Activated naive CD4-positive, alpha-beta T cell treated with anti-CD3 and anti-CD28 coated beads for 36 hours (primary cell): ENCODE measurements around the gene COL24A1. TPM values are rescaled to one million over a fixed set of nuclear protein-coding genes. Genes with fewer than 3 reads are reported as not detected.
"Not testable (repeated sequence)": the region's sequence is repeated elsewhere in the genome, so short reads cannot be mapped to it uniquely, and the experiment has no call there.

Source experiments
- CTCF ChIA-PET: fragments of 350-600 bp; sonication (Branson Sonifier 250); formaldehyde crosslinking; loops from one replicate; lab custom pipeline; 2021; ENCODE audit warnings: antibody characterized with exemption; lab: Charles Lee
- DNase-seq: peaks from one replicate; pipeline ENCODE4 v3.0.0-alpha.2; 2020
- H3K27ac Mint-ChIP-seq: one replicate; pipeline ENCODE4 v1.8.0; 2021; ENCODE audit warnings: mild to moderate bottlenecking, mixed read lengths
- H3K27me3 Mint-ChIP-seq: one replicate; pipeline ENCODE4 v1.8.0; 2021; ENCODE audit warnings: low read depth, mixed read lengths
- H3K36me3 Mint-ChIP-seq: one replicate; pipeline ENCODE4 v1.8.0; 2021; ENCODE audit warnings: low read depth, mixed read lengths
- H3K4me1 Mint-ChIP-seq: one replicate; pipeline ENCODE4 v1.8.0; 2021; ENCODE audit warnings: low read depth, mixed read lengths
- H3K4me3 Mint-ChIP-seq: one replicate; pipeline ENCODE4 v1.8.0; 2021; ENCODE audit warnings: mild to moderate bottlenecking, moderate library complexity, mixed read lengths
- H3K9me3 Mint-ChIP-seq: one replicate; pipeline ENCODE4 v1.8.0; 2021; ENCODE audit warnings: mixed read lengths
- intact Hi-C: fragments of 100-400 bp; cut with micrococcal nuclease; formaldehyde crosslinking; loops from one replicate; pipeline ENCODE4 v1.15.1; 2023
- total RNA-seq, 2 experiments: library from RNA; stranded (reverse); gene quantifications; one replicate each; pipeline ENCODE4 v1.2.3, GENCODE V29; 2021

Gene COL24A1
- total RNA-seq, 2 experiments from 2014 or later: not detected

GRCh38 chr1:86104606-86105532 is 51.7 kb downstream of the COL24A1 start:
- intact Hi-C loops: no loop called here
- no peaks in the 10 kb centered on the region for H3K9me3 Mint-ChIP-seq

DNA sequence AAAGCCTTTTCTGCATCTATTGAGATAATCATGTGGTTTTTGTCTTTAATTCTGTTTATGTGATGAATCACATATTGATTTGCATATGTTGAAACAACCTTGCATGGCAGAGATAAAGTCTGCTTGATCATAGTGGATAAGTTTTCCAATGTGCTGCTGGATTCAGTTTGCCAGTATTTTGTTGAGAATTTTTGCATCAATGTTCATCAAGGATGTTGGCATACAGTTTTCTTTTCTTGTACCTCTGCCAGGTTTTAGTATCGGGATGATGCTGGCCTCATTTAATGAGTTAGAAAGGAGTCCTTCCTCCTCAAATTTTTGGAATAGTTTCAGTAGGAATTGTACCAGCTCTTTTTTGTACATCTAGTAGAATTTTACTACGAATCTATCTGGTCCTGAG is 55.0 kb downstream of the COL24A1 start:
- CTCF ChIA-PET: no interaction called here
- no peaks in the 10 kb centered on the region for H3K9me3 Mint-ChIP-seq
- intact Hi-C loops: no loop called here
- no peak for DNase-seq
- no peaks in the 10 kb centered on the region for H3K36me3 Mint-ChIP-seq
- H3K4me3 Mint-ChIP-seq: no peak overlapping the region
- H3K27ac Mint-ChIP-seq: no peak overlapping the region
- H3K27me3 Mint-ChIP-seq: peaks cover 2% of the 10 kb centered on the region
- no peaks in the 10 kb centered on the region for H3K4me1 Mint-ChIP-seq

More at GRCh38 chr1:86104606-86105532, 51.7 kb downstream of the COL24A1 start:
- H3K27ac Mint-ChIP-seq: no peak overlapping the region
- CTCF ChIA-PET: no interaction called here
- no peaks in the 10 kb centered on the region for H3K4me1 Mint-ChIP-seq
- H3K27me3 Mint-ChIP-seq: peaks cover 2% of the 10 kb centered on the region
- no peaks in the 10 kb centered on the region for H3K36me3 Mint-ChIP-seq
- no peak for DNase-seq
- no peak overlapping the region for H3K4me3 Mint-ChIP-seq

- Mint-ChIP-seq H3K4me3 (no peak overlapping the region), H3K27me3 (no peaks in the 10 kb centered on the region), H3K36me3 (no peaks in the 10 kb centered on the region), H3K27ac (no peak overlapping the region), H3K9me3 (no peaks in the 10 kb centered on the region), H3K4me1 (no peaks in the 10 kb centered on the region)
- intact Hi-C loops: no loop called here
- CTCF ChIA-PET: no interaction called here
- no peak for DNase-seq
Observed at GRCh38 chr1:86100401-86100800, 56.2 kb downstream of the COL24A1 start.

- Mint-ChIP-seq H3K4me3 (no peak overlapping the region), H3K4me1 (no peaks in the 10 kb centered on the region), H3K27ac (no peak overlapping the region), H3K27me3 (no peaks in the 10 kb centered on the region), H3K36me3 (no peaks in the 10 kb centered on the region), H3K9me3 (no peaks in the 10 kb centered on the region)
- CTCF ChIA-PET: no interaction called here
- no peak for DNase-seq
- intact Hi-C loops: no loop called here
Observed at GRCh38 chr1:86089765-86090164, 66.8 kb downstream of the COL24A1 start.

DNA sequence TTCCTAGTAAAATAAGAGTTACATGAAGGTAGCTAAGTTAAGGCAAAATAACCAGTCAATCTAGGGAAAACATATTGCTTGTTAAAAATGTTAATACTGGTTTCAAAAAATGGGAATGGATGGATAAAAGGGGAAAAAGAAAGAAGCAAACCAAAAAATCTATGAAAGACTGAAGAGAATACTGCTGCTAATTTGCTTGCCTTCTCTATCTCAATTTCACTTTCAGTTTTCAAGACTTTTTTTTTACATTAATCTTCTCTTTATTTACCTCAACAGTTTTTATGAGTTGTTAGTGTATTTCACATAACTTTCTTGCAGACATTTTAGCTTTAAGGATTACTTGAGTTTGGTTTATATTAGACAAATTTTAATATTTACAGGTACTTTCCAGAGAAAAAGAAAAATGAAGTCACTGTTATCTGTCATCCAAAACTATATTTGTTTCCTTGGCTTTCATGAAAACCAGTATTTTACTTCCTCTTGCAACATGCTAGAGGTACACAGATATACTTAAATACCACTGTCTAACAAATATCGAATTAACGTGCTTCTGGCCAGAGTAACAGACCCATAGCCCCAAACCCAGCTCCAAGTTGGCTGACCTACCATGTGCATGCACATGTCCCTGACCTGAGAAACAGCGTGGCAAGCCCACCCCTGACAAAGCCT is 70.7 kb downstream of the COL24A1 start:
- no peaks in the 10 kb centered on the region for H3K27me3 Mint-ChIP-seq
- DNase-seq: no peak
- no peak overlapping the region for H3K27ac Mint-ChIP-seq
- H3K9me3 Mint-ChIP-seq: no peaks in the 10 kb centered on the region
- H3K4me1 Mint-ChIP-seq: no peaks in the 10 kb centered on the region
- CTCF ChIA-PET: no interaction called here
- intact Hi-C loops: no loop called here
- H3K36me3 Mint-ChIP-seq: no peaks in the 10 kb centered on the region
- no peak overlapping the region for H3K4me3 Mint-ChIP-seq

DNA sequence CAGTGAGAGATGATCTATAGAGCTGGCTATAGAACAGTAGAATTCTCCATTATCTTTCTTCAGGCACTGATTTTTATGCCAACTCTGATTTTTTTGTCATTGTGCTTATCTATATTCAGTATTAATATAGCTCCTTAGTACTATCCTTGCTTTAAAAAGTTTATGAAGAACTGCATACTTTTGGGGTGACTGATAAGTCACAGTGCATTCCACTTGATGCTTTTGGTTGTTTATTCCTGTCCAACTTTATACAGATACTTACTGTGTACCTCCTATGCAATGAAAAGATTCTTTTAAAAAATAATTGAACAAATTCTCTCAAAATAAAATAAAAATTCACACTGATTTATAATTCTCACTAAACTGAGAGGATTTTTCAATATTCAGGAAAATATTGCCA is 71.6 kb downstream of the COL24A1 start:
- no peak overlapping the region for H3K4me3 Mint-ChIP-seq
- H3K4me1 Mint-ChIP-seq: no peaks in the 10 kb centered on the region
- no peak overlapping the region for H3K27ac Mint-ChIP-seq
- H3K27me3 Mint-ChIP-seq: no peaks in the 10 kb centered on the region
- H3K9me3 Mint-ChIP-seq: no peaks in the 10 kb centered on the region
- H3K36me3 Mint-ChIP-seq: no peaks in the 10 kb centered on the region
- CTCF ChIA-PET: no interaction called here
- DNase-seq: no peak
- intact Hi-C loops: no loop called here

DNA sequence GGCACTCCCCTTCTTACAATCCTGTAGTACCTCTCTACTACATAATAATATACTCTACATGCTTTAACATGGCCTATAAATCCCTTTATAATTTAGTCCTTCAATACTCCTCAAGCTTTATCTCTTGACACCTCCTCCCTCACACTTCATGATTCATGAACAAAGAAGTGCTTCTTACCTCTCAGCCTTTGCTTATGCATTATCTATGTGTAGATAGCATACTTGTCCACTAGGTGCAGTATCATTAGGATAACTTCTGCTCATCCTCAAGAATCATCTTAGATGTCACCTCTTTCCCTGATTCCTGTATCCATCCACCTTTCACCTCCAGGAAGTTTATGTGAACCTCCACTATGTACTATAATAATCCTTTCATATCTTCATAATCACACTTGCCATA is 74.4 kb downstream of the COL24A1 start:
- H3K4me3 Mint-ChIP-seq: no peak overlapping the region
- H3K36me3 Mint-ChIP-seq: no peaks in the 10 kb centered on the region
- H3K4me1 Mint-ChIP-seq: no peaks in the 10 kb centered on the region
- H3K27me3 Mint-ChIP-seq: no peaks in the 10 kb centered on the region
- CTCF ChIA-PET: no interaction called here
- intact Hi-C loops: no loop called here
- DNase-seq: no peak
- peaks cover 8% of the 10 kb centered on the region for H3K9me3 Mint-ChIP-seq
- H3K27ac Mint-ChIP-seq: no peak overlapping the region

GRCh38 chr1:86072474-86072873 is 84.1 kb downstream of the COL24A1 start:
- H3K27ac Mint-ChIP-seq, H3K4me3 Mint-ChIP-seq, H3K4me1 Mint-ChIP-seq, intact Hi-C loops, H3K27me3 Mint-ChIP-seq, CTCF ChIA-PET, DNase-seq, H3K36me3 Mint-ChIP-seq, H3K9me3 Mint-ChIP-seq: not testable (repeated sequence)

DNA sequence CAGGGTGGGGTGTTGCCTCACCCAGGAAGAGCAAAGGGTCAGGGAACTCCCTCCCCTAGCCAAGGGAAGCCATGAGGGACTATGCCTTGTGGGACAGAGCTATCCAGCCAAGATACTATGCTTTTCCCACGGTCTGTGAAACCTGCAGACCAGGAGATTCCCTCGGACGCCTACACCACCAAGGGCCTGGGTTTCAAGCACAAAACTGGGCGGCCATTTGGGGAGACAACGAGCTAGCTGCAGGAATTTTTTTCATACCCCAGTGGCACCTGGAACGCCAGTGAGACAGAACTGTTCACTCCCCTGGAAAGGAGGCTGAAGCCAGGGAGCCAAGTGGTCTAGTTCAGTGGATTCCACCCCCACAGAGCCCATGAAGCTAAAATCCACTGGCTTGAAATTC is 84.7 kb downstream of the COL24A1 start:
- H3K4me3 Mint-ChIP-seq, DNase-seq, intact Hi-C loops, H3K9me3 Mint-ChIP-seq, H3K27ac Mint-ChIP-seq, CTCF ChIA-PET, H3K27me3 Mint-ChIP-seq, H3K36me3 Mint-ChIP-seq, H3K4me1 Mint-ChIP-seq: not testable (repeated sequence)

GRCh38 chr1:86069757-86070145 is 86.8 kb downstream of the COL24A1 start:
- CTCF ChIA-PET: no interaction called here
- Mint-ChIP-seq H3K27me3 (peaks cover 2% of the 10 kb centered on the region), H3K4me3 (no peak overlapping the region), H3K27ac (no peak overlapping the region), H3K4me1 (no peaks in the 10 kb centered on the region), H3K9me3 (no peaks in the 10 kb centered on the region), H3K36me3 (no peaks in the 10 kb centered on the region)
- DNase-seq: no peak
- intact Hi-C loops: no loop called here

GRCh38 chr1:86068841-86069756 is 87.5 kb downstream of the COL24A1 start:
- no peak overlapping the region for H3K27ac Mint-ChIP-seq
- CTCF ChIA-PET: no interaction called here
- H3K36me3 Mint-ChIP-seq: no peaks in the 10 kb centered on the region
- no peaks in the 10 kb centered on the region for H3K4me1 Mint-ChIP-seq
- H3K27me3 Mint-ChIP-seq: peaks cover 2% of the 10 kb centered on the region
- no peaks in the 10 kb centered on the region for H3K9me3 Mint-ChIP-seq
- intact Hi-C loops: no loop called here
- no peak overlapping the region for H3K4me3 Mint-ChIP-seq
- no peak for DNase-seq

DNA sequence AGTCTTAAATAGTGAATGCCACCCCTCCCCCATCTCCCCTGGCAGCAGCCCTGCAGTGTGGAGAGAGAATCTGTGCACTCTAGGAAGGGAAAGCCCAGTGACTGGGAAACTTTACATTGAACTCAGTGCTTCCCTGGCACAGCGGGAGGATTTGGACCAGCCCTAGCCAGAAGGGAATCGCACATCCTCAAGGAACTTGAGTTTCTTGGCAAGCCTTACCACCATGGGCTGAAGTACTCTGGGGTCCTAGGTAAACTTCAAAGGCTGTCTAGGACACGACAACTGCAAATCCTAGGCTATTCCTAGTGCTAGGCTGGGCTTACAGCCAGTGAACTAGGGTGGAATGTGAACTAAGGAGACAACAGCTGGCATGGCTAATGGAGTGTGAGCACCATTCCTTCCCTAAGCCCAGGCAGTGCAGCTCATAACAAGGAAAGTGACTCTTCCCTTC is 88.3 kb downstream of the COL24A1 start:
- H3K4me1 Mint-ChIP-seq: no peaks in the 10 kb centered on the region
- CTCF ChIA-PET: no interaction called here
- no peak for DNase-seq
- H3K27ac Mint-ChIP-seq: no peak overlapping the region
- H3K36me3 Mint-ChIP-seq: no peaks in the 10 kb centered on the region
- intact Hi-C loops: no loop called here
- no peak overlapping the region for H3K4me3 Mint-ChIP-seq
- H3K9me3 Mint-ChIP-seq: no peaks in the 10 kb centered on the region
- peaks cover 2% of the 10 kb centered on the region for H3K27me3 Mint-ChIP-seq
